Daoy (cell line): ENCODE data around the gene KLK1. TPM values are rescaled to one million over a fixed set of nuclear protein-coding genes. Genes with fewer than 3 reads are reported as not detected.
"Not testable (repeated sequence)": the region's sequence is repeated elsewhere in the genome, so short reads cannot be mapped to it uniquely, and the experiment has no call there.

Experiments used
- DNase-seq: peaks from one replicate; pipeline ENCODE4 v3.0.0-alpha.2; 2015; ENCODE audit warnings: low read depth
- total RNA-seq: library from RNA; depleted of rRNA; stranded (reverse); fragments of >200 nt; shearing (Covaris generic); gene quantifications from 2 replicates; pipeline ENCODE4 v1.2.3, GENCODE V29; 2014; rRNA removed

Gene KLK1
- total RNA-seq, 1 experiment from 2014 or later, result not detected

DNA sequence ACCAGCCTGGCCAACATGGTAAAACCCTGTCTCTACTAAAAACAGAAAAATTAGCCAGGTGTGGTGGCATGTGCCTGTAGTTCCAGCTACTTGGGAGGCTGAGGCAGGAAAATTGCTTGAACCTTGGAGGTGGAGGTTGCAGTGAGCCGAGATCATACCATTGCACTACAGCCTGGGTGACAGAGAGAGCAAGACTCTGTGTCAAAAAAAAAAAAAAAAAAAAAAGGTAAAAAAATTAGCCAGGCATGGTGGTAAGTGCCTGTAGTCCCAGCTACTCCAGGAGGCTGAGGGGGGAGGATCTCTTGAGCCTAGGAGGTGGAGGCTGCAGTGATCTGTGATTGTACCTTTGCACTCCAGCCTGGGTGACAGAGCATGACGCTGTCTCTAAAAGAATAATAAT lies 53.4 kb downstream of the KLK1 start, which contains the start of gene GPR32:
Gene GPR32, plus strand, starts transcription at position 301 of the 400 bp plus-strand sequence. CDS start 137 bp downstream, outside the sequence.
- not testable (repeated sequence) for DNase-seq

Other genes starting within 250 kb of the KLK1 start
- 0.36 and 1.4 TPM in 2 replicates for gene SYT3, start 183.9 kb downstream of the KLK1 start, total RNA-seq
- 9.2 TPM in 1 of 2 replicates, not detected in the other for gene C19orf81, start 174.3 kb downstream of the KLK1 start, total RNA-seq
- 0.17 and 2.4 TPM in 2 replicates for gene SHANK1, start 104.0 kb downstream of the KLK1 start, total RNA-seq
- gene CLEC11A, start 100.4 kb downstream of the KLK1 start, total RNA-seq, result 47.6 and 56.9 TPM in 2 replicates
- gene GPR32, start 53.3 kb downstream of the KLK1 start, total RNA-seq, result not detected in 2 replicates
- not detected in 2 replicates for gene ACP4, start 33.4 kb downstream of the KLK1 start, total RNA-seq
- 1.0 TPM in 1 of 2 replicates, not detected in the other for gene KLK15, start 9.8 kb upstream of the KLK1 start, total RNA-seq
- not detected in 2 replicates for gene KLK3, start 31.1 kb upstream of the KLK1 start, total RNA-seq
- gene KLK2, start 49.7 kb upstream of the KLK1 start, total RNA-seq, result 0.06 and 0.48 TPM in 2 replicates
- gene KLK4, start 87.6 kb upstream of the KLK1 start, total RNA-seq, result not detected in 2 replicates
- gene KLK5, start 129.3 kb upstream of the KLK1 start, total RNA-seq, result not detected in 2 replicates
- gene KLK6, start 145.8 kb upstream of the KLK1 start, total RNA-seq, result not detected in 2 replicates
- gene KLK7, start 160.1 kb upstream of the KLK1 start, total RNA-seq, result not detected in 2 replicates
- gene KLK8, start 177.8 kb upstream of the KLK1 start, total RNA-seq, result not detected in 2 replicates
- gene KLK10, start 195.9 kb upstream of the KLK1 start, total RNA-seq, result 0.63 TPM in 1 of 2 replicates, not detected in the other
- gene KLK11, start 202.8 kb upstream of the KLK1 start, total RNA-seq, result not detected in 2 replicates
- gene KLK12, start 211.2 kb upstream of the KLK1 start, total RNA-seq, result not detected in 2 replicates
- not detected in 2 replicates for gene KLK13, start 241.3 kb upstream of the KLK1 start, total RNA-seq